Lower leg skin (tissue), 3 donors: ENCODE results near the gene C9orf85.

ENCODE experiments used
- CTCF ChIP-seq, 3 donors: fragments of 450-650 bp; IDR thresholded peaks; one replicate each; pipeline ENCODE4 v1.5.1; 2016; ENCODE audit warnings: antibody characterized with exemption in 3 of 3, mild to moderate bottlenecking in 3 of 3, moderate library complexity in 2 of 3
- POLR2A ChIP-seq, 2 donors: fragments of 450-650 bp; IDR thresholded peaks; one replicate each; pipeline ENCODE4 v1.6.1; 2016 to 2017; ENCODE audit warnings: antibody characterized with exemption in 2 of 2, mild to moderate bottlenecking in 1 of 2, moderate library complexity in 1 of 2

GRCh38 chr9:71931166-71931565 is 19.7 kb downstream of the C9orf85 start:
- TF ChIP-seq CTCF (IDR thresholded peaks at IDR 0.05), result no peak
- TF ChIP-seq POLR2A (IDR thresholded peaks at IDR 0.05), result no peak
